Lung (tissue), 12 donors: ENCODE data around the gene SCCPDH. TPM values are rescaled to one million over a fixed set of nuclear protein-coding genes. Genes with fewer than 3 reads are reported as not detected.

Source experiments
- ATAC-seq: fragments of 200-7000 bp; cut with Tn5 transposase; one replicate; pipeline ENCODE4 v1.9.1; 2020; ENCODE audit warnings: moderate number of reproducible peaks; ENCODE audit not compliant: insufficient read depth, low FRiP score
- DNase-seq, 3 donors: peaks; one replicate each; pipeline ENCODE4 v3.0.0-alpha.2; 2013 to 2017
- H3K27ac ChIP-seq, 2 donors: one replicate each; pipeline ENCODE4 v1.5.1; 2013; ENCODE audit warnings: mild to moderate bottlenecking in 2 of 2, moderate library complexity in 2 of 2, control low read depth in 1 of 2, inconsistent platforms in 1 of 2, low read depth in 1 of 2, low read length in 1 of 2
- H3K27me3 ChIP-seq, 3 donors: one replicate each; pipeline ENCODE4 v1.5.1; 2013; ENCODE audit warnings: low read length in 2 of 3; ENCODE audit not compliant: control insufficient read depth in 3 of 3, insufficient read depth in 3 of 3
- H3K36me3 ChIP-seq, 4 donors: one replicate each; pipeline ENCODE4 v1.5.1; 2013; ENCODE audit warnings: low read length in 4 of 4, mild to moderate bottlenecking in 1 of 4, moderate library complexity in 1 of 4; ENCODE audit not compliant: control insufficient read depth in 4 of 4, insufficient read depth in 4 of 4
- H3K4me1 ChIP-seq, 5 donors: one replicate each; pipeline ENCODE4 v1.5.1; 2013; ENCODE audit warnings: low read length in 5 of 5, mild to moderate bottlenecking in 2 of 5, moderate library complexity in 1 of 5; ENCODE audit not compliant: control insufficient read depth in 5 of 5, insufficient read depth in 5 of 5
- H3K4me3 ChIP-seq: one replicate; pipeline ENCODE4 v1.5.1; 2013; ENCODE audit warnings: mild to moderate bottlenecking, control low read depth, moderate library complexity
- H3K9ac ChIP-seq, 2 donors: one replicate each; pipeline ENCODE4 v1.5.1; 2013; ENCODE audit warnings: low read length in 2 of 2, control low read depth in 1 of 2; ENCODE audit not compliant: insufficient read depth in 1 of 2
- H3K9me3 ChIP-seq, 4 donors: one replicate each; pipeline ENCODE4 v1.5.1; 2013; ENCODE audit warnings: low read length in 3 of 4, mild to moderate bottlenecking in 1 of 4, moderate library complexity in 1 of 4; ENCODE audit not compliant: control insufficient read depth in 4 of 4, insufficient read depth in 3 of 4
- WGBS, 2 donors: extraction: QIAGEN DNeasy Blood & Tissue Kit; methylation state at CpG; one replicate each; pipeline ENCODE4 v1.1.7; 2013; 5-methylcytosine and 5-hydroxymethylcytosine counted together
- polyA plus RNA-seq, 2 donors: library from polyadenylated mRNA; stranded (reverse); fragments of 200-250 nt; gene quantifications; one replicate each; pipeline ENCODE4 v1.2.1, GENCODE V29; 2013
- total RNA-seq, 2 donors: library from RNA; depleted of rRNA in 1 of 2; stranded (reverse); fragments of >200 nt in 1 of 2; gene quantifications; one replicate each; pipeline ENCODE4 v1.2.1, GENCODE V29; 2014 to 2021
- TF ChIP-seq, protein P1 (sequence below): IDR thresholded peaks from 2 replicates; pipeline ENCODE4 v1.5.1; 2012; ENCODE audit warnings: mild to moderate bottlenecking; ENCODE audit errors: control extremely low read depth, extremely low read depth
- donor health status: control.
- donor health status: control.
- donor health status: Bipolar disorder and iron deficiency.
- donor health status: healthy.
- donor health status: DM: yes; HTN: yes; CAD: no.

The SCCPDH gene
- total and polyA plus RNA-seq, 4 donors, result 14.2 to 34.0 (median 24.8) TPM

GRCh38 chr1:246748867-246749266 lies 24.7 kb downstream of the SCCPDH start:
- TF ChIP-seq, protein P1, sequence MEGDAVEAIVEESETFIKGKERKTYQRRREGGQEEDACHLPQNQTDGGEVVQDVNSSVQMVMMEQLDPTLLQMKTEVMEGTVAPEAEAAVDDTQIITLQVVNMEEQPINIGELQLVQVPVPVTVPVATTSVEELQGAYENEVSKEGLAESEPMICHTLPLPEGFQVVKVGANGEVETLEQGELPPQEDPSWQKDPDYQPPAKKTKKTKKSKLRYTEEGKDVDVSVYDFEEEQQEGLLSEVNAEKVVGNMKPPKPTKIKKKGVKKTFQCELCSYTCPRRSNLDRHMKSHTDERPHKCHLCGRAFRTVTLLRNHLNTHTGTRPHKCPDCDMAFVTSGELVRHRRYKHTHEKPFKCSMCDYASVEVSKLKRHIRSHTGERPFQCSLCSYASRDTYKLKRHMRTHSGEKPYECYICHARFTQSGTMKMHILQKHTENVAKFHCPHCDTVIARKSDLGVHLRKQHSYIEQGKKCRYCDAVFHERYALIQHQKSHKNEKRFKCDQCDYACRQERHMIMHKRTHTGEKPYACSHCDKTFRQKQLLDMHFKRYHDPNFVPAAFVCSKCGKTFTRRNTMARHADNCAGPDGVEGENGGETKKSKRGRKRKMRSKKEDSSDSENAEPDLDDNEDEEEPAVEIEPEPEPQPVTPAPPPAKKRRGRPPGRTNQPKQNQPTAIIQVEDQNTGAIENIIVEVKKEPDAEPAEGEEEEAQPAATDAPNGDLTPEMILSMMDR, result no peak
- no peaks in the 10 kb centered on the region for H3K27me3 ChIP-seq
- H3K4me3 ChIP-seq, result no peak overlapping the region
- WGBS, 2 donors, result 74 to 76% methylated on average over 12 of the region's 12 CpGs
- no peak overlapping the region for H3K27ac ChIP-seq
- H3K9me3 ChIP-seq, result no peaks in the 10 kb centered on the region
- H3K9ac ChIP-seq, result no peak overlapping the region
- no peaks in the 10 kb centered on the region for H3K4me1 ChIP-seq
- H3K36me3 ChIP-seq, result peaks cover 4 to 11% (median 8%) of the 10 kb centered on the region in 4 donors
- no peak for DNase-seq
- ATAC-seq, result no peak

- Histone ChIP-seq H3K27me3 (no peaks in the 10 kb centered on the region), H3K9ac (no peak overlapping the region), H3K4me1 (no peaks in the 10 kb centered on the region), H3K27ac (no peak overlapping the region), H3K36me3 (peaks cover 0 to 9% (median 3%) of the 10 kb centered on the region in 4 donors), H3K4me3 (no peak overlapping the region), H3K9me3 (no peaks in the 10 kb centered on the region)
- 86 to 89% methylated on average over 7 of the region's 7 CpGs for WGBS, 2 donors
- DNase-seq (no peak), ATAC-seq (no peak)
- TF ChIP-seq, protein P1, result no peak
These were observed 26.5 kb downstream of the SCCPDH start for GRCh38 chr1:246750752-246751151.

- Histone ChIP-seq H3K9me3 (no peaks in the 10 kb centered on the region), H3K9ac (no peak overlapping the region), H3K27me3 (no peaks in the 10 kb centered on the region), H3K27ac (no peak overlapping the region), H3K4me3 (no peak overlapping the region), H3K4me1 (no peaks in the 10 kb centered on the region), H3K36me3 (peaks cover 0 to 5% (median under 1%) of the 10 kb centered on the region in 4 donors)
- ATAC-seq (no peak), DNase-seq (peak; percentile 49 to 66 (median 61))
- TF ChIP-seq, protein P1, result peak; percentile 34
- 57 to 62% methylated on average over 22 of the region's 22 CpGs for WGBS, 2 donors
These were observed 29.7 kb downstream of the SCCPDH start for GRCh38 chr1:246753670-246754535.
